ENCODE data around the gene PHLDB2.

The PHLDB2 gene

GRCh38 chr3:112005091-112005672, 146.1 kb downstream of the PHLDB2 start:
- no CpG with 5 or more reads among the region's 4 CpGs for WGBS, 2 donors (ENCODE audit: extremely low coverage in 2 of 2, insufficient read length in 2 of 2, insufficient replicate concordance in 1 of 2)
- H2BK15ac ChIP-seq (ENCODE audit: low read length): no peak overlapping the region
- no peak overlapping the region for H2AK5ac ChIP-seq (ENCODE audit: low read depth, low read length)
- no peak overlapping the region for H3K14ac ChIP-seq (ENCODE audit: low read length)
- peaks cover 29 to 98% of the 10 kb centered on the region in 2 donors for H3K36me3 ChIP-seq (replicated peaks in 1 of 2; ENCODE audit: control insufficient read depth in 2 of 2, insufficient read depth in 2 of 2, low read length in 2 of 2)
- no peak overlapping the region for H4K91ac ChIP-seq (ENCODE audit: low read depth, low read length, poor library complexity)
- no peak overlapping the region for H3K18ac ChIP-seq (ENCODE audit: low read length)
- no peak overlapping the region for H3K4ac ChIP-seq (ENCODE audit: low read length)
- no peak for DNase-seq (ENCODE audit: low spot score)
- H3K27me3 ChIP-seq (ENCODE audit: control insufficient read depth in 3 of 3, insufficient read depth in 3 of 3, low read depth in 1 of 3, low read length in 3 of 3): no peaks in the 10 kb centered on the region
- H3K9me3 ChIP-seq (replicated peaks in 1 of 2; ENCODE audit: control insufficient read depth in 2 of 2, insufficient read depth in 1 of 2, low read depth in 1 of 2, low read length in 2 of 2): peaks cover 0 to 3% of the 10 kb centered on the region in 2 donors
- H2BK12ac ChIP-seq (ENCODE audit: low read length): no peak overlapping the region
- H3K9ac ChIP-seq (ENCODE audit: low read depth, low read length, poor library complexity): no peak overlapping the region
- no peak overlapping the region for H3K27ac ChIP-seq (replicated peaks; ENCODE audit: low read length)
- H4K8ac ChIP-seq (ENCODE audit: low read depth, low read length): no peak overlapping the region
- no peak overlapping the region for H3K4me2 ChIP-seq (ENCODE audit: insufficient read depth, low read length, poor library complexity, severe bottlenecking)
- H3K4me1 ChIP-seq (ENCODE audit: control insufficient read depth in 2 of 2, insufficient read depth in 1 of 2, low read depth in 1 of 2, low read length in 2 of 2): peaks cover 32 to 47% of the 10 kb centered on the region in 2 donors
- no peak overlapping the region for H2BK120ac ChIP-seq (ENCODE audit: low read depth, low read length)
- H2BK5ac ChIP-seq (ENCODE audit: low read length): no peak overlapping the region
- H3K79me1 ChIP-seq (ENCODE audit: low read depth, low read length): peaks cover 8% of the 10 kb centered on the region
- no peak overlapping the region for H2AFZ ChIP-seq (ENCODE audit: low read length)
- no peak overlapping the region for H3K4me3 ChIP-seq (ENCODE audit: low read length in 2 of 2)
- H3K23ac ChIP-seq (ENCODE audit: low read depth, low read length, poor library complexity): no peak overlapping the region

GRCh38 chr3:112007633-112008032, 148.6 kb downstream of the PHLDB2 start:
- Histone ChIP-seq H3K14ac (ENCODE audit: low read length) (no peak overlapping the region), H2BK5ac (ENCODE audit: low read length) (no peak overlapping the region), H2BK120ac (ENCODE audit: low read depth, low read length) (no peak overlapping the region), H2BK12ac (ENCODE audit: low read length) (no peak overlapping the region), H2AK5ac (ENCODE audit: low read depth, low read length) (no peak overlapping the region), H4K91ac (ENCODE audit: low read depth, low read length, poor library complexity) (no peak overlapping the region), H3K36me3 (replicated peaks in 1 of 2; ENCODE audit: control insufficient read depth in 2 of 2, insufficient read depth in 2 of 2, low read length in 2 of 2) (peaks cover 36 to 97% of the 10 kb centered on the region in 2 donors), H3K18ac (ENCODE audit: low read length) (no peak overlapping the region), H3K23ac (ENCODE audit: low read depth, low read length, poor library complexity) (no peak overlapping the region), H3K4ac (ENCODE audit: low read length) (no peak overlapping the region), H2BK15ac (ENCODE audit: low read length) (no peak overlapping the region), H3K27me3 (ENCODE audit: control insufficient read depth in 3 of 3, insufficient read depth in 3 of 3, low read depth in 1 of 3, low read length in 3 of 3) (no peaks in the 10 kb centered on the region), H3K9ac (ENCODE audit: low read depth, low read length, poor library complexity) (no peak overlapping the region), H2AFZ (ENCODE audit: low read length) (no peak overlapping the region), H3K4me2 (ENCODE audit: insufficient read depth, low read length, poor library complexity, severe bottlenecking) (no peak overlapping the region), H3K4me1 (ENCODE audit: control insufficient read depth in 2 of 2, insufficient read depth in 1 of 2, low read depth in 1 of 2, low read length in 2 of 2) (peaks cover 16 to 28% of the 10 kb centered on the region in 2 donors), H3K4me3 (ENCODE audit: low read length in 2 of 2) (no peak overlapping the region), H3K79me1 (ENCODE audit: low read depth, low read length) (peaks cover 5% of the 10 kb centered on the region), H4K8ac (ENCODE audit: low read depth, low read length) (no peak overlapping the region), H3K9me3 (replicated peaks in 1 of 2; ENCODE audit: control insufficient read depth in 2 of 2, insufficient read depth in 1 of 2, low read depth in 1 of 2, low read length in 2 of 2) (peaks cover 0 to 3% of the 10 kb centered on the region in 2 donors), H3K27ac (replicated peaks; ENCODE audit: low read length) (no peak overlapping the region)
- no CpG with 5 or more reads among the region's 1 CpG for WGBS, 2 donors (ENCODE audit: extremely low coverage in 2 of 2, insufficient read length in 2 of 2, insufficient replicate concordance in 1 of 2)
- no peak for DNase-seq (ENCODE audit: low spot score)

DNA sequence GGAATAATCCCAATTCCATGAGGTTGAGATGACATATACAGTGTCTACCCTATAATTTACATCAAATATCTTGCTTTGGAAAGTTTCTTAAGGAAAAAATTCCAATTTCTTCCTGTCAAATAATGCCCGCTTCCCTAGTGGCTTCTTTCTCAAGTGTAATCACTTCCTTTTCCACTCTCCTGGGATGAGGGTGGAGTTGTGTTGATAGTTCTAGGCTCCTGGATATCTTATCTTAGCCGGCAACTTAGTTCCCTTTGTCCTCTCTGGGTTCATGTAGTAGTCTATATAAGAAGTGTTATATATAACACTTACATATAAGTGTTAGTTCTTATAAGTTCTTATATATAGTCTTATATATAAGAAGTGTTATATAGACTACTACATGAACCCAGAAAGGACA, 150.6 kb downstream of the PHLDB2 start:
- peaks cover 4 to 8% of the 10 kb centered on the region in 2 donors for H3K4me1 ChIP-seq (ENCODE audit: control insufficient read depth in 2 of 2, insufficient read depth in 1 of 2, low read depth in 1 of 2, low read length in 2 of 2)
- H3K36me3 ChIP-seq (replicated peaks in 1 of 2; ENCODE audit: control insufficient read depth in 2 of 2, insufficient read depth in 2 of 2, low read length in 2 of 2): peaks cover 37 to 97% of the 10 kb centered on the region in 2 donors
- H2BK15ac ChIP-seq (ENCODE audit: low read length): no peak overlapping the region
- H3K27ac ChIP-seq (replicated peaks; ENCODE audit: low read length): no peak overlapping the region
- no peak overlapping the region for H3K9ac ChIP-seq (ENCODE audit: low read depth, low read length, poor library complexity)
- H3K14ac ChIP-seq (ENCODE audit: low read length): no peak overlapping the region
- no peak overlapping the region for H2BK12ac ChIP-seq (ENCODE audit: low read length)
- WGBS, 2 donors (ENCODE audit: extremely low coverage in 2 of 2, insufficient read length in 2 of 2, insufficient replicate concordance in 1 of 2): no CpG with 5 or more reads among the region's 2 CpGs
- no peak overlapping the region for H2AFZ ChIP-seq (ENCODE audit: low read length)
- H3K27me3 ChIP-seq (ENCODE audit: control insufficient read depth in 3 of 3, insufficient read depth in 3 of 3, low read depth in 1 of 3, low read length in 3 of 3): no peaks in the 10 kb centered on the region
- peaks cover 0 to 3% of the 10 kb centered on the region in 2 donors for H3K9me3 ChIP-seq (replicated peaks in 1 of 2; ENCODE audit: control insufficient read depth in 2 of 2, insufficient read depth in 1 of 2, low read depth in 1 of 2, low read length in 2 of 2)
- no peak overlapping the region for H2AK5ac ChIP-seq (ENCODE audit: low read depth, low read length)
- H3K18ac ChIP-seq (ENCODE audit: low read length): no peak overlapping the region
- no peak overlapping the region for H3K23ac ChIP-seq (ENCODE audit: low read depth, low read length, poor library complexity)
- peaks cover 3% of the 10 kb centered on the region for H3K79me1 ChIP-seq (ENCODE audit: low read depth, low read length)
- no peak overlapping the region for H2BK120ac ChIP-seq (ENCODE audit: low read depth, low read length)
- no peak for DNase-seq (ENCODE audit: low spot score)
- no peak overlapping the region for H2BK5ac ChIP-seq (ENCODE audit: low read length)
- no peak overlapping the region for H4K91ac ChIP-seq (ENCODE audit: low read depth, low read length, poor library complexity)
- no peak overlapping the region for H4K8ac ChIP-seq (ENCODE audit: low read depth, low read length)
- H3K4ac ChIP-seq (ENCODE audit: low read length): no peak overlapping the region
- H3K4me3 ChIP-seq (ENCODE audit: low read length in 2 of 2): no peak overlapping the region
- H3K4me2 ChIP-seq (ENCODE audit: insufficient read depth, low read length, poor library complexity, severe bottlenecking): no peak overlapping the region

- peaks cover 0 to 3% of the 10 kb centered on the region in 2 donors for H3K9me3 ChIP-seq (replicated peaks in 1 of 2; ENCODE audit: control insufficient read depth in 2 of 2, insufficient read depth in 1 of 2, low read depth in 1 of 2, low read length in 2 of 2)
- no peak overlapping the region for H3K9ac ChIP-seq (ENCODE audit: low read depth, low read length, poor library complexity)
- H2BK120ac ChIP-seq (ENCODE audit: low read depth, low read length): no peak overlapping the region
- H3K79me1 ChIP-seq (ENCODE audit: low read depth, low read length): no peaks in the 10 kb centered on the region
- peaks cover 35 to 91% of the 10 kb centered on the region in 2 donors for H3K36me3 ChIP-seq (replicated peaks in 1 of 2; ENCODE audit: control insufficient read depth in 2 of 2, insufficient read depth in 2 of 2, low read length in 2 of 2)
- H2BK15ac ChIP-seq (ENCODE audit: low read length): no peak overlapping the region
- H3K23ac ChIP-seq (ENCODE audit: low read depth, low read length, poor library complexity): no peak overlapping the region
- H3K18ac ChIP-seq (ENCODE audit: low read length): no peak overlapping the region
- no peak overlapping the region for H2AFZ ChIP-seq (ENCODE audit: low read length)
- no peak overlapping the region for H3K27ac ChIP-seq (replicated peaks; ENCODE audit: low read length)
- H4K8ac ChIP-seq (ENCODE audit: low read depth, low read length): no peak overlapping the region
- no peak overlapping the region for H4K91ac ChIP-seq (ENCODE audit: low read depth, low read length, poor library complexity)
- no peak overlapping the region for H3K4me3 ChIP-seq (ENCODE audit: low read length in 2 of 2)
- no peak overlapping the region for H3K4ac ChIP-seq (ENCODE audit: low read length)
- no peak overlapping the region for H3K14ac ChIP-seq (ENCODE audit: low read length)
- no peak overlapping the region for H3K4me2 ChIP-seq (ENCODE audit: insufficient read depth, low read length, poor library complexity, severe bottlenecking)
- H3K4me1 ChIP-seq (ENCODE audit: control insufficient read depth in 2 of 2, insufficient read depth in 1 of 2, low read depth in 1 of 2, low read length in 2 of 2): peaks cover 2 to 6% of the 10 kb centered on the region in 2 donors
- H2BK5ac ChIP-seq (ENCODE audit: low read length): no peak overlapping the region
- no peak overlapping the region for H2BK12ac ChIP-seq (ENCODE audit: low read length)
- WGBS, 2 donors (ENCODE audit: extremely low coverage in 2 of 2, insufficient read length in 2 of 2, insufficient replicate concordance in 1 of 2): no CpG with 5 or more reads among the region's 3 CpGs
- no peaks in the 10 kb centered on the region for H3K27me3 ChIP-seq (ENCODE audit: control insufficient read depth in 3 of 3, insufficient read depth in 3 of 3, low read depth in 1 of 3, low read length in 3 of 3)
- no peak for DNase-seq (ENCODE audit: low spot score)
- H2AK5ac ChIP-seq (ENCODE audit: low read depth, low read length): no peak overlapping the region
Observed at GRCh38 chr3:112010636-112011035, 151.6 kb downstream of the PHLDB2 start.
